HAP-1 (cell line): ENCODE measurements around the gene TNIP1.

ENCODE experiments used
- DNase-seq, 2 experiments: peaks; one replicate each; pipeline ENCODE4 v3.0.0-alpha.2; 2016 to 2020; ENCODE audit warnings: low spot score in 2 of 2
- H3K27me3 ChIP-seq: fragments of 250-450 bp; sonication (Bioruptor Pico); 2 replicates; pipeline ENCODE4 v1.5.1; 2020; ENCODE audit warnings: low read depth, mild to moderate bottlenecking, moderate library complexity
- H3K36me3 ChIP-seq: fragments of 250-450 bp; sonication (Bioruptor Pico); replicated peaks from 2 replicates; pipeline ENCODE4 v1.5.1; 2020; ENCODE audit warnings: mild to moderate bottlenecking
- H3K4me1 ChIP-seq: fragments of 250-450 bp; sonication (Bioruptor Pico); 2 replicates; pipeline ENCODE4 v1.5.1; 2020; ENCODE audit warnings: mild to moderate bottlenecking
- H3K4me3 ChIP-seq: fragments of 250-450 bp; sonication (Bioruptor Pico); 2 replicates; pipeline ENCODE4 v1.5.1; 2020; ENCODE audit warnings: mild to moderate bottlenecking, moderate library complexity
- H3K9me3 ChIP-seq: fragments of 250-450 bp; sonication (Bioruptor Pico); 2 replicates; pipeline ENCODE4 v1.5.1; 2020; ENCODE audit warnings: mild to moderate bottlenecking, moderate library complexity
- in situ Hi-C: fragments of 300-500 bp; cut with MboI; formaldehyde crosslinking; loops from 3 replicates; pipeline ENCODE4 v1.14.3; 2020; ENCODE audit warnings: low sequenced_read_pairs, inconsistent platforms, mixed read lengths

The TNIP1 gene

GRCh38 chr5:151051066-151051930, 29.5 kb downstream of the TNIP1 start:
- H3K27me3 ChIP-seq: no peaks in the 10 kb centered on the region
- H3K4me3 ChIP-seq: no peak overlapping the region
- in situ Hi-C loops: loop anchor here (10.0 kb wide), 1 partner anchor 114 kb away; no protein-coding TSS in a partner anchor
- peak; percentile 51 to 80 for DNase-seq
- H3K9me3 ChIP-seq: no peaks in the 10 kb centered on the region
- no peaks in the 10 kb centered on the region for H3K4me1 ChIP-seq
- peaks cover 18% of the 10 kb centered on the region for H3K36me3 ChIP-seq

- DNase-seq: peak in 1 of 2 experiments; percentile 19
- Histone ChIP-seq H3K27me3 (no peaks in the 10 kb centered on the region), H3K36me3 (peaks cover 19% of the 10 kb centered on the region), H3K4me1 (no peaks in the 10 kb centered on the region), H3K4me3 (no peak overlapping the region), H3K9me3 (no peaks in the 10 kb centered on the region)
- in situ Hi-C loops: no loop called here
Observed at GRCh38 chr5:151048526-151048925, 32.3 kb downstream of the TNIP1 start.

GRCh38 chr5:151047814-151048425, 32.9 kb downstream of the TNIP1 start:
- Histone ChIP-seq H3K4me1 (no peaks in the 10 kb centered on the region), H3K4me3 (no peak overlapping the region), H3K27me3 (no peaks in the 10 kb centered on the region), H3K36me3 (peaks cover 19% of the 10 kb centered on the region), H3K9me3 (no peaks in the 10 kb centered on the region)
- in situ Hi-C loops: no loop called here
- peak in 1 of 2 experiments; percentile 36 for DNase-seq

GRCh38 chr5:151042453-151043093, 38.3 kb downstream of the TNIP1 start:
- DNase-seq: no peak
- Histone ChIP-seq H3K4me3 (no peak overlapping the region), H3K27me3 (no peaks in the 10 kb centered on the region), H3K9me3 (no peaks in the 10 kb centered on the region), H3K36me3 (peaks cover 9% of the 10 kb centered on the region), H3K4me1 (no peaks in the 10 kb centered on the region)
- in situ Hi-C loops: no loop called here

GRCh38 chr5:151041577-151042268, 39.1 kb downstream of the TNIP1 start:
- Histone ChIP-seq H3K9me3 (no peaks in the 10 kb centered on the region), H3K27me3 (no peaks in the 10 kb centered on the region), H3K36me3 (peaks cover 4% of the 10 kb centered on the region), H3K4me1 (peaks cover under 1% of the 10 kb centered on the region), H3K4me3 (no peak overlapping the region)
- in situ Hi-C loops: no loop called here
- no peak for DNase-seq

- H3K27me3 ChIP-seq: no peaks in the 10 kb centered on the region
- in situ Hi-C loops: no loop called here
- H3K4me1 ChIP-seq: peaks cover 7% of the 10 kb centered on the region
- no peaks in the 10 kb centered on the region for H3K9me3 ChIP-seq
- DNase-seq: no peak
- no peaks in the 10 kb centered on the region; the same call in none of the 2 replicates for H3K36me3 ChIP-seq
- H3K4me3 ChIP-seq: no peak overlapping the region
Observed at GRCh38 chr5:151040211-151040747, 40.6 kb downstream of the TNIP1 start.

GRCh38 chr5:151039665-151040064, 41.2 kb downstream of the TNIP1 start:
- no peak for DNase-seq
- Histone ChIP-seq H3K9me3 (no peaks in the 10 kb centered on the region), H3K27me3 (no peaks in the 10 kb centered on the region), H3K4me1 (peaks cover 7% of the 10 kb centered on the region), H3K4me3 (no peak overlapping the region), H3K36me3 (no peaks in the 10 kb centered on the region; the same call in none of the 2 replicates)
- in situ Hi-C loops: no loop called here

GRCh38 chr5:151038801-151039238, 42.0 kb downstream of the TNIP1 start:
- no peak for DNase-seq
- Histone ChIP-seq H3K36me3 (no peaks in the 10 kb centered on the region; the same call in none of the 2 replicates), H3K4me3 (no peak overlapping the region), H3K27me3 (no peaks in the 10 kb centered on the region), H3K9me3 (no peaks in the 10 kb centered on the region), H3K4me1 (peaks cover 7% of the 10 kb centered on the region)
- in situ Hi-C loops: no loop called here

- in situ Hi-C loops: no loop called here
- no peak overlapping the region for H3K4me3 ChIP-seq
- no peaks in the 10 kb centered on the region; the same call in none of the 2 replicates for H3K36me3 ChIP-seq
Observed at GRCh38 chr5:151038412-151038745, 42.5 kb downstream of the TNIP1 start.

GRCh38 chr5:151037561-151038411, 43.0 kb downstream of the TNIP1 start:
- Histone ChIP-seq H3K27me3 (no peaks in the 10 kb centered on the region), H3K4me3 (no peak overlapping the region), H3K9me3 (no peaks in the 10 kb centered on the region), H3K4me1 (peaks cover 7% of the 10 kb centered on the region), H3K36me3 (no peaks in the 10 kb centered on the region; the same call in none of the 2 replicates)
- in situ Hi-C loops: no loop called here
- no peak for DNase-seq

More at GRCh38 chr5:151038412-151038745, 42.5 kb downstream of the TNIP1 start:
- DNase-seq: no peak
- H3K4me1 ChIP-seq: peaks cover 7% of the 10 kb centered on the region
- no peaks in the 10 kb centered on the region for H3K9me3 ChIP-seq
- no peaks in the 10 kb centered on the region for H3K27me3 ChIP-seq

GRCh38 chr5:151036556-151036955, 44.3 kb downstream of the TNIP1 start:
- peak in 1 of 2 experiments; percentile 52 for DNase-seq
- in situ Hi-C loops: no loop called here
- H3K4me3 ChIP-seq: no peak overlapping the region
- H3K27me3 ChIP-seq: no peaks in the 10 kb centered on the region
- no peaks in the 10 kb centered on the region for H3K9me3 ChIP-seq
- peaks cover 7% of the 10 kb centered on the region for H3K4me1 ChIP-seq
- H3K36me3 ChIP-seq: peaks cover 4% of the 10 kb centered on the region

GRCh38 chr5:151034422-151035379, 46.1 kb downstream of the TNIP1 start:
- DNase-seq: no peak
- no peaks in the 10 kb centered on the region for H3K9me3 ChIP-seq
- H3K4me1 ChIP-seq: peaks cover 7% of the 10 kb centered on the region
- H3K4me3 ChIP-seq: no peak overlapping the region
- in situ Hi-C loops: no loop called here
- peaks cover 7% of the 10 kb centered on the region for H3K36me3 ChIP-seq
- no peaks in the 10 kb centered on the region for H3K27me3 ChIP-seq
